ENCODE results near the gene GPR89A. TPM values are rescaled to one million over a fixed set of nuclear protein-coding genes. Genes with fewer than 3 reads are reported as not detected.
"Not testable (repeated sequence)": the region's sequence is repeated elsewhere in the genome, so short reads cannot be mapped to it uniquely, and the experiment has no call there.

Gene GPR89A
- total RNA-seq, 2 donors from 2014 or later = 31.6 to 42.9 TPM

GRCh38 chr1:145714524-145715111 lies 106.8 kb downstream of the GPR89A start:
- Mint-ChIP-seq H3K27me3 (peaks cover 0 to 2% of the 10 kb centered on the region in 2 donors), H3K4me1 (ENCODE audit: low read depth in 2 of 2) (peaks cover 33 to 43% of the 10 kb centered on the region in 2 donors), H3K4me3 (no peak overlapping the region), H3K27ac (no peak overlapping the region), H3K9me3 (no peaks in the 10 kb centered on the region), H3K36me3 (peaks cover 4% of the 10 kb centered on the region)
- DNase-seq (ENCODE audit: low spot score) = no peak
- no peak for ATAC-seq

- Mint-ChIP-seq H3K4me3 (peak overlapping the region; percentile 35), H3K9me3 (no peaks in the 10 kb centered on the region), H3K36me3 (no peaks in the 10 kb centered on the region), H3K27ac (no peak overlapping the region), H3K27me3 (peaks cover 0 to 2% of the 10 kb centered on the region in 2 donors), H3K4me1 (ENCODE audit: low read depth in 2 of 2) (peaks cover 46 to 58% of the 10 kb centered on the region in 2 donors)
- ATAC-seq (peak in 1 of 2 donors; percentile 55), DNase-seq (ENCODE audit: low spot score) (no peak)
Measured at GRCh38 chr1:145716641-145717345, 109.0 kb downstream of the GPR89A start.

GRCh38 chr1:145717833-145718232 lies 110.0 kb downstream of the GPR89A start:
- H3K9me3 Mint-ChIP-seq = no peaks in the 10 kb centered on the region
- DNase-seq (ENCODE audit: low spot score) (no peak), ATAC-seq (no peak)
- H3K27ac Mint-ChIP-seq = no peak overlapping the region
- peak overlapping the region; percentile 40 for H3K4me3 Mint-ChIP-seq
- H3K36me3 Mint-ChIP-seq = no peaks in the 10 kb centered on the region
- H3K27me3 Mint-ChIP-seq = peaks cover 0 to 2% of the 10 kb centered on the region in 2 donors
- H3K4me1 Mint-ChIP-seq (ENCODE audit: low read depth in 2 of 2) = peaks cover 53 to 63% of the 10 kb centered on the region in 2 donors

- not testable (repeated sequence) for H3K4me3 Mint-ChIP-seq, ATAC-seq
Measured at GRCh38 chr1:145718465-145718864, 110.7 kb downstream of the GPR89A start.

GRCh38 chr1:145719230-145720079 lies 111.7 kb downstream of the GPR89A start, which contains the start of gene CD160:
Gene CD160 (plus strand): TSS chr1:145719499. CDS start chr1:145728328, 8,829 bp downstream.
- H3K27ac Mint-ChIP-seq = peak within 1 kb of the TSS in 1 of 2 donors; percentile 3
- peaks cover 0 to 2% of the 10 kb centered on the region in 2 donors for H3K27me3 Mint-ChIP-seq
- no peaks in the 10 kb centered on the region for H3K36me3 Mint-ChIP-seq
- DNase-seq (ENCODE audit: low spot score) = no peak
- ATAC-seq = peak; percentile 69 to 72
- peak within 1 kb of the TSS; percentile 78 for H3K4me3 Mint-ChIP-seq
- no peaks in the 10 kb centered on the region for H3K9me3 Mint-ChIP-seq
- H3K4me1 Mint-ChIP-seq (ENCODE audit: low read depth in 2 of 2) = peaks cover 55 to 62% of the 10 kb centered on the region in 2 donors

More at GRCh38 chr1:145718465-145718864, 110.7 kb downstream of the GPR89A start:
- not testable (repeated sequence) for H3K27ac Mint-ChIP-seq; H3K36me3 Mint-ChIP-seq; H3K9me3 Mint-ChIP-seq; H3K27me3 Mint-ChIP-seq; DNase-seq (ENCODE audit: low spot score)
- H3K4me1 Mint-ChIP-seq (ENCODE audit: low read depth in 2 of 2) = peaks cover 55 to 63% of the 10 kb centered on the region in 2 donors

Other genes starting within 250 kb of the GPR89A start
- gene NBPF20, start 182.4 kb upstream of the GPR89A start, total RNA-seq = 1 to 10 TPM; 1.0 to 2.4 TPM
- under 1 TPM; 0.31 to 0.98 TPM for gene PDZK1, start 99.4 kb downstream of the GPR89A start, total RNA-seq
- gene CD160, start 111.5 kb downstream of the GPR89A start, total RNA-seq = under 1 TPM; 0.31 to 0.33 TPM
- gene RNF115, start 216.1 kb downstream of the GPR89A start, total RNA-seq = 10 to 100 TPM; 22.9 to 36.0 TPM
- 10 to 100 TPM; 51.4 to 87.4 TPM for gene POLR3C, start 216.2 kb downstream of the GPR89A start, total RNA-seq
- 1 to 10 TPM; 4.8 to 5.6 TPM for gene NUDT17, start 237.6 kb downstream of the GPR89A start, total RNA-seq